Measurements from ENCODE around the gene DPP6. TPM values are rescaled to one million over a fixed set of nuclear protein-coding genes. Genes with fewer than 3 reads are reported as not detected.

DPP6 gene
- polyA plus RNA-seq, 1 donor (not counting 4 experiments of a cell fraction or from before 2014, with no cell fraction given): not detected

GRCh38 chr7:154623399-154623798, 571.2 kb downstream of the DPP6 start:
- Histone ChIP-seq H3K27me3 (ENCODE audit: control insufficient read depth, extremely low read depth, insufficient read depth, low read length) (no peaks in the 10 kb centered on the region), H3K9me3 (ENCODE audit: control insufficient read depth, low read depth, low read length) (peaks cover 4% of the 10 kb centered on the region), H2AFZ (ENCODE audit: control insufficient read depth, low read length) (no peak overlapping the region), H3K36me3 (ENCODE audit: control insufficient read depth in 2 of 2, extremely low read depth in 1 of 2, insufficient read depth in 2 of 2, low read length in 2 of 2) (no peaks in the 10 kb centered on the region), H3K27ac (ENCODE audit: control insufficient read depth, insufficient read depth, low read length) (no peak overlapping the region), H3K9ac (ENCODE audit: control insufficient read depth, extremely low read depth, insufficient read depth, low read length) (no peak overlapping the region), H3K4me3 (ENCODE audit: control insufficient read depth in 2 of 3, extremely low read depth in 1 of 3, insufficient read depth in 2 of 3, low read depth in 1 of 3, low read length in 3 of 3) (no peak overlapping the region), H3K4me1 (ENCODE audit: control insufficient read depth, extremely low read depth, insufficient read depth, low read length) (no peaks in the 10 kb centered on the region), H3K9me1 (ENCODE audit: control insufficient read depth, extremely low read depth, insufficient read depth, low read length) (no peaks in the 10 kb centered on the region), H3K4me2 (ENCODE audit: control insufficient read depth, extremely low read depth, insufficient read depth, low read depth, low read length) (no peak overlapping the region), H3K79me2 (ENCODE audit: control insufficient read depth, insufficient read depth, low read length) (no peaks in the 10 kb centered on the region), H4K20me1 (ENCODE audit: control insufficient read depth, extremely low read depth, insufficient read depth, low read length) (no peaks in the 10 kb centered on the region)
- DNase-seq (ENCODE audit: low read depth, low spot score): no peak
- TF ChIP-seq EZH2 (IDR thresholded peaks at IDR 0.05; ENCODE audit: low read length): no peak
- no peak for TF ChIP-seq CTCF (optimal IDR thresholded peaks at IDR 0.05 in 1 of 3, IDR thresholded peaks at IDR 0.05 in 1 of 3, conservative IDR thresholded peaks at IDR 0.05 in 1 of 3; ENCODE audit: extremely low read depth in 1 of 3, insufficient read depth in 2 of 3, low read length in 3 of 3)
- dilution Hi-C loops (cut with MboI; ENCODE audit: extremely low pct_ligation_motif_present, low sequenced_read_pairs): no loop called here
- no peak for FAIRE-seq

- TF ChIP-seq EZH2 (IDR thresholded peaks at IDR 0.05; ENCODE audit: low read length) (no peak), CTCF (optimal IDR thresholded peaks at IDR 0.05 in 1 of 3, IDR thresholded peaks at IDR 0.05 in 1 of 3, conservative IDR thresholded peaks at IDR 0.05 in 1 of 3; ENCODE audit: extremely low read depth in 1 of 3, insufficient read depth in 2 of 3, low read length in 3 of 3) (no peak)
- H4K20me1 ChIP-seq (ENCODE audit: control insufficient read depth, extremely low read depth, insufficient read depth, low read length): no peaks in the 10 kb centered on the region
- peaks cover 2% of the 10 kb centered on the region for H3K9me3 ChIP-seq (ENCODE audit: control insufficient read depth, low read depth, low read length)
- no peak overlapping the region for H3K4me3 ChIP-seq (ENCODE audit: control insufficient read depth in 2 of 3, extremely low read depth in 1 of 3, insufficient read depth in 2 of 3, low read depth in 1 of 3, low read length in 3 of 3)
- H3K4me2 ChIP-seq (ENCODE audit: control insufficient read depth, extremely low read depth, insufficient read depth, low read depth, low read length): no peak overlapping the region
- no peaks in the 10 kb centered on the region for H3K79me2 ChIP-seq (ENCODE audit: control insufficient read depth, insufficient read depth, low read length)
- no peak overlapping the region for H2AFZ ChIP-seq (ENCODE audit: control insufficient read depth, low read length)
- H3K36me3 ChIP-seq (ENCODE audit: control insufficient read depth in 2 of 2, extremely low read depth in 1 of 2, insufficient read depth in 2 of 2, low read length in 2 of 2): no peaks in the 10 kb centered on the region
- H3K27ac ChIP-seq (ENCODE audit: control insufficient read depth, insufficient read depth, low read length): no peak overlapping the region
- H3K27me3 ChIP-seq (ENCODE audit: control insufficient read depth, extremely low read depth, insufficient read depth, low read length): no peaks in the 10 kb centered on the region
- H3K9ac ChIP-seq (ENCODE audit: control insufficient read depth, extremely low read depth, insufficient read depth, low read length): no peak overlapping the region
- H3K9me1 ChIP-seq (ENCODE audit: control insufficient read depth, extremely low read depth, insufficient read depth, low read length): no peaks in the 10 kb centered on the region
- H3K4me1 ChIP-seq (ENCODE audit: control insufficient read depth, extremely low read depth, insufficient read depth, low read length): no peaks in the 10 kb centered on the region
- dilution Hi-C loops (cut with MboI; ENCODE audit: extremely low pct_ligation_motif_present, low sequenced_read_pairs): no loop called here
- DNase-seq (ENCODE audit: low read depth, low spot score) (no peak), FAIRE-seq (no peak)
Observed at GRCh38 chr7:154627646-154628290, 575.6 kb downstream of the DPP6 start.

All from keratinocyte (primary cell).